Mammary epithelial cell (primary cell): ENCODE measurements around the gene NUMBL.

ENCODE experiments used
- EZH2 ChIP-seq: IDR thresholded peaks from 2 replicates; pipeline ENCODE4 v1.6.1; 2012; ENCODE audit warnings: low read length, inconsistent platforms, borderline replicate concordance
- TF ChIP-seq, protein P1 (sequence below), 2 donors: IDR thresholded peaks in 1 of 2; conservative IDR thresholded peaks in 1 of 2; 2 replicates each; pipeline ENCODE4 v1.5.1; 2011 to 2012; ENCODE audit warnings: inconsistent platforms in 2 of 2, low read length in 2 of 2, mild to moderate bottlenecking in 2 of 2, control low read depth in 1 of 2, low read depth in 1 of 2; ENCODE audit not compliant: insufficient read depth in 1 of 2; ENCODE audit errors: extremely low read depth in 1 of 2

DNA sequence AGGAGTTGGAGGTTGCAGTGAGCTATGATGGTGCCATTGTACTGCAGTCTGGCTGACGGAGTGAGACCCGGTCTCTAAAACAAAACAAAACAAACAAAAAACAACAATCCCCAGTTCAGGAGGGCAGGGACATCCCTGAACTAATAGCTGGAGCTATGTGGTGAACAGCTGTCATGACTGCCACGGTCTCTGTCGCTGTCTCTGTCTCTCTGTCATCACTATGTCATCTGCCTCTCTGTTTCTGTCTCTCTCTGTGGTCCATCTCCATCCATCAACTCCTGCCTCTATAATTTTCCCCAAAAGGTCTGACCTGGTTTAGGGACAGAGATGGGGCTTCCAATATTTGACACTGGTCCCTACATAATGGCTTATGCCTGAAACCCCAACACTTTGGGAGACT is 33.9 kb upstream of the NUMBL start:
- TF ChIP-seq, protein P1, sequence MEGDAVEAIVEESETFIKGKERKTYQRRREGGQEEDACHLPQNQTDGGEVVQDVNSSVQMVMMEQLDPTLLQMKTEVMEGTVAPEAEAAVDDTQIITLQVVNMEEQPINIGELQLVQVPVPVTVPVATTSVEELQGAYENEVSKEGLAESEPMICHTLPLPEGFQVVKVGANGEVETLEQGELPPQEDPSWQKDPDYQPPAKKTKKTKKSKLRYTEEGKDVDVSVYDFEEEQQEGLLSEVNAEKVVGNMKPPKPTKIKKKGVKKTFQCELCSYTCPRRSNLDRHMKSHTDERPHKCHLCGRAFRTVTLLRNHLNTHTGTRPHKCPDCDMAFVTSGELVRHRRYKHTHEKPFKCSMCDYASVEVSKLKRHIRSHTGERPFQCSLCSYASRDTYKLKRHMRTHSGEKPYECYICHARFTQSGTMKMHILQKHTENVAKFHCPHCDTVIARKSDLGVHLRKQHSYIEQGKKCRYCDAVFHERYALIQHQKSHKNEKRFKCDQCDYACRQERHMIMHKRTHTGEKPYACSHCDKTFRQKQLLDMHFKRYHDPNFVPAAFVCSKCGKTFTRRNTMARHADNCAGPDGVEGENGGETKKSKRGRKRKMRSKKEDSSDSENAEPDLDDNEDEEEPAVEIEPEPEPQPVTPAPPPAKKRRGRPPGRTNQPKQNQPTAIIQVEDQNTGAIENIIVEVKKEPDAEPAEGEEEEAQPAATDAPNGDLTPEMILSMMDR (conservative IDR thresholded peaks at IDR 0.05 in 1 of 2, IDR thresholded peaks at IDR 0.05 in 1 of 2; ENCODE audit: extremely low read depth in 1 of 2, insufficient read depth in 1 of 2, low read depth in 1 of 2, low read length in 2 of 2) = no peak
- TF ChIP-seq EZH2 = no peak
